Amniotic stem cell (primary cell): ENCODE results near the gene CCDC157.
"Not testable (repeated sequence)": the region's sequence is repeated elsewhere in the genome, so short reads cannot be mapped to it uniquely, and the experiment has no call there.

Source experiments
- DNase-seq: peaks from one replicate; lab custom pipeline; 2025; lab: John Stamatoyannopoulos, UW

CCDC157 gene

GRCh38 chr22:30392661-30393321, 36.0 kb downstream of the CCDC157 start:
- no peak for DNase-seq

GRCh38 chr22:30393322-30393680, 36.5 kb downstream of the CCDC157 start:
- no peak for DNase-seq

- DNase-seq = no peak
Observed at GRCh38 chr22:30393885-30394284, 37.1 kb downstream of the CCDC157 start.

- peak; percentile 19 for DNase-seq
Observed at GRCh38 chr22:30396871-30397655, 40.3 kb downstream of the CCDC157 start, which contains the start of gene SEC14L2. TSS of gene SEC14L2 (plus strand) at chr22:30397018. CDS start at chr22:30397117, 99 bp downstream.

- no peak for DNase-seq
Observed at GRCh38 chr22:30397656-30398635, 41.1 kb downstream of the CCDC157 start.

- DNase-seq = no peak
Observed at GRCh38 chr22:30398685-30399680, 42.2 kb downstream of the CCDC157 start.

GRCh38 chr22:30399718-30400117, 42.9 kb downstream of the CCDC157 start:
- DNase-seq = no peak

GRCh38 chr22:30400159-30400558, 43.4 kb downstream of the CCDC157 start:
- no peak for DNase-seq

GRCh38 chr22:30401024-30401423, 44.2 kb downstream of the CCDC157 start:
- not testable (repeated sequence) for DNase-seq

GRCh38 chr22:30402028-30402765, 45.4 kb downstream of the CCDC157 start:
- no peak for DNase-seq

GRCh38 chr22:30402766-30403104, 45.9 kb downstream of the CCDC157 start:
- not testable (repeated sequence) for DNase-seq

- no peak for DNase-seq
Observed at GRCh38 chr22:30404307-30404706, 47.5 kb downstream of the CCDC157 start.

- DNase-seq = no peak
Observed at GRCh38 chr22:30405731-30406130, 48.9 kb downstream of the CCDC157 start.

- DNase-seq = no peak
Observed at GRCh38 chr22:30406400-30406799, 49.6 kb downstream of the CCDC157 start.

GRCh38 chr22:30408388-30409102, 51.7 kb downstream of the CCDC157 start:
- peak; percentile 76 for DNase-seq

GRCh38 chr22:30411780-30412179, 55.0 kb downstream of the CCDC157 start:
- DNase-seq = no peak

- no peak for DNase-seq
Observed at GRCh38 chr22:30413001-30413400, 56.2 kb downstream of the CCDC157 start.

GRCh38 chr22:30413745-30414524, 57.1 kb downstream of the CCDC157 start:
- no peak for DNase-seq

- DNase-seq = no peak
Observed at GRCh38 chr22:30414525-30415047, 57.8 kb downstream of the CCDC157 start.
